Kidney (tissue), 14 donors: ENCODE data around the gene ZMYND8. TPM values are rescaled to one million over a fixed set of nuclear protein-coding genes. Genes with fewer than 3 reads are reported as not detected.

Source experiments
- DNase-seq, 5 donors: peaks; one replicate each; pipeline ENCODE4 v3.0.0-alpha.2; 2013 to 2020
- FAIRE-seq: peaks from 2 replicates; lab custom pipeline; 2012; peaks lifted over from hg19 to GRCh38; lab: Jason Lieb, UNC
- H3K27ac ChIP-seq, 2 donors: one replicate each; pipeline ENCODE4 v1.7.0; 2013; ENCODE audit warnings: low read depth in 2 of 2, low read length in 2 of 2, inconsistent platforms in 1 of 2
- H3K27me3 ChIP-seq: one replicate; pipeline ENCODE4 v1.7.1; 2013; ENCODE audit warnings: low read length, inconsistent platforms; ENCODE audit not compliant: control insufficient read depth, insufficient read depth
- H3K36me3 ChIP-seq, 3 donors: one replicate each; pipeline versions ENCODE4 v1.7.0 to v1.7.1; 2013; ENCODE audit warnings: low read length in 3 of 3, control low read depth in 1 of 3, inconsistent platforms in 1 of 3; ENCODE audit not compliant: insufficient read depth in 3 of 3, control insufficient read depth in 2 of 3
- H3K4me1 ChIP-seq, 3 donors: one replicate each; pipeline versions ENCODE4 v1.7.0 to v1.7.1; 2013; ENCODE audit warnings: low read length in 3 of 3, inconsistent platforms in 1 of 3, low read depth in 1 of 3; ENCODE audit not compliant: control insufficient read depth in 2 of 3, insufficient read depth in 2 of 3
- H3K4me3 ChIP-seq, 3 donors: one replicate each; pipeline versions ENCODE4 v1.7.0 to v1.8.1; 2013; ENCODE audit warnings: low read length in 3 of 3, control low read depth in 1 of 3, inconsistent platforms in 1 of 3
- H3K9ac ChIP-seq, 3 donors: one replicate each; pipeline versions ENCODE4 v1.7.0 to v1.7.1; 2013; ENCODE audit warnings: low read length in 3 of 3, control low read depth in 1 of 3, inconsistent platforms in 1 of 3
- H3K9me3 ChIP-seq, 3 donors: one replicate each; pipeline versions ENCODE4 v1.7.0 to v1.7.1; 2013; ENCODE audit warnings: low read length in 3 of 3, control low read depth in 1 of 3, inconsistent platforms in 1 of 3; ENCODE audit not compliant: control insufficient read depth in 2 of 3, insufficient read depth in 1 of 3
- CTCF ChIP-seq: IDR thresholded peaks from 3 replicates; pipeline ENCODE4 v1.5.1; 2012; ENCODE audit warnings: mild to moderate bottlenecking, moderate library complexity, borderline replicate concordance; ENCODE audit not compliant: insufficient read depth; ENCODE audit errors: extremely low read depth
- intact Hi-C: fragments of 100-400 bp; cut with DNase I; formaldehyde crosslinking; loops from one replicate; pipeline ENCODE4 v1.11.1; 2022
- polyA plus RNA-seq: library from polyadenylated mRNA; stranded (reverse); fragments of 350-450 nt; fragmentation: Illumina TruSeq; extraction: RNeasy Lipid Tissue Mini Kit (QIAGEN cat#74804); gene quantifications from one replicate; pipeline ENCODE4 v1.2.3, GENCODE V29; 2014; ENCODE audit warnings: low read depth, low replicate concordance; ENCODE audit not compliant: insufficient read depth
- total RNA-seq: library from RNA; stranded (reverse); fragmentation: NEBNext Ultra II Directional; extraction: Animal tissue kit (Norgen Biotek cat#: 25700); gene quantifications from one replicate; pipeline ENCODE4 v1.2.1, GENCODE V29; 2021
- donor health status: control.
- donor health status: control.
- donor health status: control.
- donor health status: control.
- donor health status: control.
- donor health status: DM: yes; HTN: yes; CAD: no.
- donor health status: Normal renal cell carcinoma (clear cell type).

ZMYND8 gene
- total and polyA plus RNA-seq, 2 donors from 2014 or later = 10.5 to 37.5 TPM

GRCh38 chr20:47330933-47331708, 25.4 kb downstream of the ZMYND8 start:
- Histone ChIP-seq H3K27ac (peak overlapping the region in 1 of 2 donors; percentile 52), H3K9ac (no peak overlapping the region), H3K36me3 (peaks cover 0 to 3% (median 0%) of the 10 kb centered on the region in 3 donors), H3K9me3 (no peaks in the 10 kb centered on the region), H3K27me3 (no peaks in the 10 kb centered on the region), H3K4me1 (peaks cover 0 to 19% (median 12%) of the 10 kb centered on the region in 3 donors), H3K4me3 (no peak overlapping the region)
- no peak for TF ChIP-seq CTCF
- DNase-seq (no peak), FAIRE-seq (no peak)
- intact Hi-C loops = no loop called here

- H3K4me3 ChIP-seq = no peak overlapping the region
- peaks cover 0 to 19% (median 12%) of the 10 kb centered on the region in 3 donors for H3K4me1 ChIP-seq
- no peaks in the 10 kb centered on the region for H3K27me3 ChIP-seq
- H3K9ac ChIP-seq = no peak overlapping the region
- no peak for TF ChIP-seq CTCF
- no peaks in the 10 kb centered on the region for H3K9me3 ChIP-seq
- FAIRE-seq = no peak
- H3K27ac ChIP-seq = peak overlapping the region; percentile 19 to 44
- no peak for DNase-seq
- peaks cover 0 to 3% (median 0%) of the 10 kb centered on the region in 3 donors for H3K36me3 ChIP-seq
- intact Hi-C loops = no loop called here
Observed at GRCh38 chr20:47330071-47330470, 26.4 kb downstream of the ZMYND8 start.

DNA sequence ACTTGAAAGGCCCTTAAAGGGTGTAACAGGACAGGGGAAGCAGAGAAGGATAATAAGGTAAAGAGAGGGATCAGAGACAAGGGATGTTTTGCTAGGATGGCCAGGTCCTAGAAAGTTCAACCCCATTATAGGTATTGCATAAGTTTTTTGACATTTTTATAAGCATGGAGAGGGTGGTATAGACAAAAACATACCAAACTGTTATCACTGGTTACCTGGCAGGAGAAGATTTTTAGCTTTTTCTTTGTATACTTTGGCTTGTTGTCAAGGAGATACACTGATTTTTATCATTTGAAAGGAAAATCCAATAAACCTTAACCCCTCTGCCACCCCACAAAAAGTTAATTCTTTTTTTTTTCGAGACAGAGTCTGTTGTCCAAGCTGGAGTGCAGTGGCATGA, 28.4 kb downstream of the ZMYND8 start:
- peaks cover 0 to 3% (median 0%) of the 10 kb centered on the region in 3 donors for H3K36me3 ChIP-seq
- peak overlapping the region; percentile 1 to 66 for H3K27ac ChIP-seq
- no peaks in the 10 kb centered on the region for H3K27me3 ChIP-seq
- H3K9me3 ChIP-seq = no peaks in the 10 kb centered on the region
- FAIRE-seq = no peak
- peaks cover 0 to 13% (median 12%) of the 10 kb centered on the region in 3 donors for H3K4me1 ChIP-seq
- no peak for TF ChIP-seq CTCF
- no peak overlapping the region for H3K9ac ChIP-seq
- intact Hi-C loops = no loop called here
- DNase-seq = no peak
- H3K4me3 ChIP-seq = no peak overlapping the region
